NCI-H1417 (cell line): ENCODE results near the gene LIAS.
"Not testable (repeated sequence)": the region's sequence is repeated elsewhere in the genome, so short reads cannot be mapped to it uniquely, and the experiment has no call there.

Source experiments
- DNase-seq, 3 experiments: peaks; one replicate each; lab custom pipeline; 2025; lab: John Stamatoyannopoulos, UW

LIAS gene

DNA sequence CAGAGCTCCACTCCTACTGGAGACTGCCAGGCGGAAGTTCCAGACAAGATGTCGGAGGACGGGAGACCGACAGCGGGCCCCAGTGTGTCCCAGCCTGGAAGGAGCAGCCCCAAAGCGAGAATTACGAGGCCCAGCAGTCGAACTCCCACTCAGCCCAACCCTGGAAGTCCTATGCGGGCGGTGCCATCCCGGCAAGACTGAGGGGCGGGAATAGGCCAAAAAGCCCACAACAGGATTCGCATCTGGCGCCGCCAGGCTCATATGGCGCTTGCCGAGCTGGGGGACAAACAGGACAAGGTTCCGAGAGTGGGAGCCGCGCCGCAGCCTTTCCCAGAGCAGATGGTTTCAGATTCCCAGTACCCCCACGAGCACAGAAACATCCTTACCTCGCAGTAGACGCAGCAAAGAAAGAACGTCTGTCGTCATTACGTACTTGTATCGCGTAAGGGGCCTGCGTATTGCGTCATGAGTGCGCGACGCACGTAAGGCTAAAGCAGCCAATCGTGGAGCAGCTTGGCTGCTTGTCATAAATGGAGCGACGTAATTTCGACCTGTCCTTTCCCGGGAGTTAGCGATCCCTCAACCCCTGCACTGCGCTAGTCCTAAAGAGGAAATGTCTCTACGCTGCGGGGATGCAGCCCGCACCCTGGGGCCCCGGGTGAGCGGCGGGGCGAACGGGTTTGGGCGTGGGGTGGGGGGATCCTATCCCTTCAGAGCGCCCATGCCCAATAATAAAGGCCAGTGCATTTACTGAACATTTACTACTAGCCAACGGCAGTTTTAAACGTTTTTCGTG lies at the start of gene LIAS, which contains the start of gene RPL9:
TSS of gene LIAS (plus strand) at position 552 of the 796 bp plus-strand sequence. CDS start at position 614, 62 bp downstream.
TSS of gene RPL9 (minus strand) at position 418 of the 796 bp plus-strand sequence. CDS start 483 bp downstream, outside the sequence.
- DNase-seq, result peak; percentile 96 to 99 (median 99)

DNA sequence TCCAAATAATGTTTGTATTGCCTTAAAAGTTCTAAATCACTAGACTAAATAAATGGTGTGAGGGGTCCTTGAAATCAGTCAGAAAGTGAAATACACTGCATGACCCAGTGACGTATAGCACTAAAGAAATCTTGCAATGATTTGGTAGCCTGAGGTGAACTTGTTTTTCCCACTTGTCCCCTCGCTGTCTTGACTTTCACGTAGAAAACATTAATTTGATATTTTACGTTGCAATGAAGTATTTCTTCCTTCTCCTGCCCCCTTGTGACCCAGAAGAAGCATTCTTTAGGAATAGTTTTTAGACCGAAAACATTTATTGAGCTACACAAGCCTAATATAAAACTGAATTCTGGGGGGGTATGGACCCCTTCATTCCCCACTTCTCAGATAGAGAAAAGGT lies 48.4 kb upstream of the LIAS start:
- DNase-seq, result no peak

- DNase-seq, result not testable (repeated sequence)
Measured at GRCh38 chr4:39411561-39411960, 47.3 kb upstream of the LIAS start.

DNA sequence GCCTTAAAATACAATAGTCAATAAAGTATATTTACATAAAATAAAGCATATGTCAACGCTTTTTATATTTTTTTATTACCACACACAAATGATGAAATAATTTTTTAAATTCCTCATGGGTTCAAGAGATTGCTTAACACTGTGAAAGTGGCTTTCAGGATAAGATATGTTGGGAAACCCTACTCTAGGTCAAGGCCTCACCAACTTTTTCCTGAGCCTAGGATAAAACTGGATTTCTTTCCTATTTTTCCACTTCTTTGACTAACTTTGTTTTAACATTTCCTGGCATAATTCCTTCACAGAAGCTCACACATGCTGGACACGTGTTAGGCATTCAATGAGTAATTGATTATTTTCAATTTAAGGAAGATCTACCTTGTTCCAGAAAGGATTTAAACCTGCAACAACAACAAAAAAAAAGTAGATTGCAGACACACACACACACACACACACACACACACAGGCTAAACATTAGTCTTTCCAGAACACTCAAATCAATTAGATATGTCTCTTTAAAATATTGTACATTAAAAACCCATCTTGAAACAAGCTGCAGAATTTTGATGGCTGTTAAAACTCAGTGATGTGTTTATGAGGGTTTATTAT lies 43.1 kb upstream of the LIAS start:
- DNase-seq, result no peak

- DNase-seq, result no peak
Measured at GRCh38 chr4:39422247-39422646, 36.6 kb upstream of the LIAS start.

- not testable (repeated sequence) for DNase-seq
Measured at GRCh38 chr4:39425297-39425696, 33.6 kb upstream of the LIAS start.

DNA sequence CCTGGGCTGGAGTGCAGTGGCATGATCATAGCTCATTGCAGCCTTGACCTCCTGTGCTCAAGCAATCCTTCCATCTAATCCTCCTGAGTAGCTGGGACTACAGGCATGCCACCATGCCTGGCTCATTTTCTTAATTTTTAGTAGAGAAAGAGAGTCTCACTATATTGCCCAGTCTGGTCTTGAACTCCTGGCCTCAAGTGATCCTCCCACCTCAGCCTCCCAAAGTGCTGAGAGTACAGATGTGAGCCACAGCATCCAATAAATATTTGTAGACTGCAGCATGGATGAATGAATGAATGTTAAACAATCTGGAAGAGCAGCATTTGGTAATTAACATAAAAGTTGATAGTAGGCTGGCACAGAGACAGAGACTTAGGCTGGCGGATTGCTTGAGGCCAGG lies 32.1 kb upstream of the LIAS start:
- no peak for DNase-seq

DNA sequence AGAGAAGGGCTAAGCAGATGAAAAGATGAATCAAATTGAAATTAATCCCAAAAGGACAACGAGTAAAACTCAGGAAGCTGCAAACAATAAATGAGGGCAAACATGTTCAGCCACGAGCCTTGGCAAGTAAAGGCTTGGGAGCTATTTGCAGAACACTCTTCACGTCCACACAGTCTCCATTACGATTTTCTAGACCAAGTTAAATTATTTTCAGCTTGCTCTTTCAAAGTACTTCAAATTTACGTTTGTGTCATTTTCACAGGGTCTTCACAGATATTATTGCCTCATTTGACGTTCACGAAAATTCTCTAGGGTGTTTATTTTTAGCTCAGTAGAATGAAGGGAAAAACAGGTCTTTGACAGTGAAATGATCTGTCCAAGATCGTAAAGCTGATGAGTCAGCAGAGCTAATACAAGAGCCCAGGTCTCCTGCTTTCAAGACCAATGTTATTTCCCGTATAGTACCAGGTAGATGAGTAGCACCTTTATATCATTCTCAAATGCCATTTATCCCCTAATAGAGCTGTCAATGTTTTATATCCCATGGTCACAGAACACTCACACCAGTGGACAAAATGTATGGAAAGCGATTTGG lies 31.2 kb upstream of the LIAS start:
- DNase-seq, result no peak

DNA sequence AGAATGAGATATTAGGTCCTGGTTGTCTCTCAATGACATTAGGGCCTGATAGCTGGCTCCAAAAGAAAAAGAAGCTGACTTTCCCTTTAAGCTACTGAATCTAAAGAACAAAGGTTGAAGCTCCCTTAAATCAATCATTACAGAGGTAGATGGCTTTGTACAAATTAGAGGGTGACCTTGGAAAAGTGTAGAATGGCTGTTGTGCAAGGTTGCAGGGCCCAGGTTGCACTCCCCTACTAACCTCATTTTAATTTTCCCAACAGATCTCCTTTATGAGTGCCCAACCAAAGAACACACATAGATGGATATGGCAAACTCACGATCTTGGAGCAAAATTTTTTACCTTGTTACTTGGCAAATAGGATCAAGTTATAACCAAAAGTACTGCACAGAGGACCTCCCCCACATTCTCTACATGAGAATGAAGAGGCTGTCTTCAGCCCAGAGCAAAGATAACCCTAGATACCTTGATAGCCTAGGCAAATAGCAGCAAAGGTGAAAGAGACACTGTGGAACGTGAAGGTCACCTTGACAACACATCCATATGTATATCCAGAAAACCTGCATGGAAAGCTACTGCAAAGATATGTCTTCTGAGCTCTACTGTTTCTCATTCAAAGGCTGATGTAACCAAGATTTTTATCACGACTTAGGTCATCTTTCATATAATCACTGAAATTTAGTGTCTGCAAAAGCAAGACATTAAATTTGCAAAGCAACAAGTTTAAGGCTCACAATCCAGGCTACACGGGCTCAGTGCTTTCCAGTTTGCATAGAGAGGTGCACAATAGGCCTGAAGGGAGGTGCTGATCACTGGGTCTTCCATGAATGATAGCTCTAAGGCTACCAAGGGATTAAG lies 29.2 kb upstream of the LIAS start:
- DNase-seq, result no peak

DNA sequence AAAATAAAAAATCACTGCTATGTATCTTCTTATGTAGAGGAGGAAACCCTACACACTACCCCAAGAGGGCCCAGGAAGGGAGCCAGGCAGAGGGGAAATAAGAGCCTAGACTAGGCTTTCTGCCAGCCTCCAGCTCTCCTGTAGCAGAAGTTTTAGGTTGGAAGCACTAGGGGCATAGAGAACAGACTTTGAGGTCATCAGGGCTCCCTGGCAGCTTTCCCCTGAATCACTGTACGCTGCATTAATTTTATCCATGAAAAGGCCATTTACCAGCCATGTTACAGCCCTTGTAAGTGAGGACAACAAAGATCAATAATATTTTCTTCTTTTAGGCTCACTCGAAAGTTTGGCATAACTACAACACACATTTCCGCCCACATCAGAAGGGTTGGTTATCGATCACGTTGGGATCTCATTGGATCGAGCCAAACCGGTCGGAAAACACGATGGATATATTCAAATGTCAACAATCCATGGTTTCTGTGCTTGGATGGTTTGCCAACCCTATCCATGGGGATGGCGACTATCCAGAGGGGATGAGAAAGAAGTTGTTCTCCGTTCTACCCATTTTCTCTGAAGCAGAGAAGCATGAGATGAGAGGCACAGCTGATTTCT lies 24.9 kb upstream of the LIAS start:
- no peak for DNase-seq

GRCh38 chr4:39435659-39436563 lies 22.9 kb upstream of the LIAS start:
- no peak for DNase-seq

- DNase-seq, result no peak
Measured at GRCh38 chr4:39441593-39441992, 17.3 kb upstream of the LIAS start.

GRCh38 chr4:39442998-39443397 lies 15.9 kb upstream of the LIAS start:
- no peak for DNase-seq

DNA sequence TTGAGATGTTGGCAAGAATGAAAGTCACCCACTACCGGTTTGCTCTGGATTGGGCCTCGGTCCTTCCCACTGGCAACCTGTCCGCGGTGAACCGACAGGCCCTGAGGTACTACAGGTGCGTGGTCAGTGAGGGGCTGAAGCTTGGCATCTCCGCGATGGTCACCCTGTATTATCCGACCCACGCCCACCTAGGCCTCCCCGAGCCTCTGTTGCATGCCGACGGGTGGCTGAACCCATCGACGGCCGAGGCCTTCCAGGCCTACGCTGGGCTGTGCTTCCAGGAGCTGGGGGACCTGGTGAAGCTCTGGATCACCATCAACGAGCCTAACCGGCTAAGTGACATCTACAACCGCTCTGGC lies 12.4 kb upstream of the LIAS start:
- DNase-seq, result no peak

- DNase-seq, result no peak
Measured at GRCh38 chr4:39446842-39447573, 11.8 kb upstream of the LIAS start.

GRCh38 chr4:39450618-39451017 lies 8.2 kb upstream of the LIAS start:
- DNase-seq, result no peak

- no peak for DNase-seq
Measured at GRCh38 chr4:39451423-39452023, 7.3 kb upstream of the LIAS start.

DNA sequence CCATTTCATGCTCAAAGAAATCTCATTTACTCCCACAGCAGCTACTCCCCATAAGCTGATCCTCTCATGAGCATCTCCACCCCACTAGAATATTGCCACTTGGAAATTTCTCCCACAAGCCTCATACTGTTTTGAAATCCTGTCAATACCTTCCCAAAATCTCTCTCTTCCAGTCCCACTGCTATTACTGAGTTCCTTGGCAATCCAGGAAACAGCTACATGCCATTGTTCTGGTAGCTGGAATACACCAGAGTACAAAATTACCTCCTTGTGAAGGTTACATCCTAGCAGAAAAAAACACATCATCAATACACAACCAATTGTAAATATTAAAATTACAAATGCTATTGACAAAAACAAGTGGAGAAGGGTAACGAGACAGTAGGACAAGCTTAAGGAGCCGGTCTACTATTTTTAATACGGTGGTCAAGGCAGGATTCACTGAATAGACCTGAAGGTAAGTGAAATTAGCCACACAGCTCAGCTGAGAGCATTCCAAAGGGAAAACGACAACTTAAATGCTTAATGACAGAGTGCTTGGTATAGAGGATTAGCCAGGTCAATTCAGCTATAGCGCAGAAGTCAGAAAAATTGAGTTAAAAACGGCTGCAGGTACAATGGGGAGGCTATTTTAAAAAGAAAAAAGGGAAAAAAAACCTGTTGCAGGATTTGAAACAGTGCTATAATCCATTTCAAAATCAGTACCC lies 6.5 kb upstream of the LIAS start:
- no peak for DNase-seq
